Spleen (tissue), 11 donors: ENCODE data around the gene DCBLD1. TPM values are rescaled to one million over a fixed set of nuclear protein-coding genes. Genes with fewer than 3 reads are reported as not detected.

Experiments used
- DNase-seq: peaks from one replicate; pipeline ENCODE4 v3.0.0-alpha.2; 2020
- H3K27ac ChIP-seq, 8 donors: fragments of 200-600 bp; sonication (generic) in 7 of 8; 1 replicate in 4 of 8; 2 replicates in 4 of 8; pipeline versions ENCODE4 v1.5.0 to v1.8.0; 2016 to 2021; ENCODE audit warnings: inconsistent platforms in 4 of 8, mild to moderate bottlenecking in 4 of 8, moderate library complexity in 1 of 8
- H3K27me3 ChIP-seq, 7 donors: fragments of 200-600 bp; sonication (generic) in 6 of 7; replicated peaks in 1 of 7; 1 replicate in 4 of 7; 2 replicates in 3 of 7; pipeline versions ENCODE4 v1.5.0 to v1.8.0; 2016 to 2021; ENCODE audit warnings: inconsistent platforms in 3 of 7, mild to moderate bottlenecking in 1 of 7
- H3K36me3 ChIP-seq, 6 donors: fragments of 200-600 bp; sonication (generic) in 5 of 6; 1 replicate in 4 of 6; 2 replicates in 2 of 6; pipeline versions ENCODE4 v1.5.0 to v1.8.0; 2016 to 2021; ENCODE audit warnings: inconsistent platforms in 2 of 6
- H3K4me1 ChIP-seq, 6 donors: fragments of 200-600 bp; sonication (generic) in 5 of 6; 1 replicate in 3 of 6; 2 replicates in 3 of 6; pipeline versions ENCODE4 v1.5.0 to v1.8.0; 2016 to 2021; ENCODE audit warnings: inconsistent platforms in 3 of 6
- H3K4me3 ChIP-seq, 8 donors: fragments of 200-600 bp; sonication (generic) in 7 of 8; 1 replicate in 4 of 8; 2 replicates in 4 of 8; pipeline versions ENCODE4 v1.5.0 to v1.8.0; 2016 to 2021; ENCODE audit warnings: inconsistent platforms in 4 of 8, mild to moderate bottlenecking in 4 of 8, moderate library complexity in 2 of 8
- H3K9me3 ChIP-seq, 8 donors: fragments of 200-600 bp; sonication (generic) in 7 of 8; 1 replicate in 4 of 8; 2 replicates in 4 of 8; pipeline versions ENCODE4 v1.5.0 to v1.8.0; 2016 to 2021; ENCODE audit warnings: inconsistent platforms in 4 of 8
- CTCF ChIP-seq, 11 experiments: fragments of 200-600 bp in 7 of 11; fragments of 450-650 bp in 4 of 11; sonication (generic) in 4 of 11; IDR thresholded peaks in 8 of 11; conservative IDR thresholded peaks in 3 of 11; 1 replicate in 7 of 11; 2 replicates in 4 of 11; pipeline versions ENCODE4 v1.4.0 to v1.8.0; 2016 to 2021; ENCODE audit warnings: antibody characterized with exemption in 11 of 11, inconsistent platforms in 4 of 11, mild to moderate bottlenecking in 1 of 11
- POLR2A ChIP-seq, 3 donors: fragments of 450-650 bp; IDR thresholded peaks; one replicate each; pipeline ENCODE4 v1.5.1; 2017; ENCODE audit warnings: antibody characterized with exemption in 3 of 3, mild to moderate bottlenecking in 1 of 3
- POLR2AphosphoS5 ChIP-seq, 3 donors: sonication (generic); formaldehyde crosslinking; IDR thresholded peaks; one replicate each; pipeline ENCODE4 v1.5.1; 2017; ENCODE audit warnings: antibody characterized with exemption in 3 of 3
- WGBS, 5 donors: extraction: QIAGEN DNeasy Blood & Tissue Kit in 3 of 5; methylation state at CpG; one replicate each; pipeline versions ENCODE4 v1.1.5 to v1.1.7; 2013 to 2018; 5-methylcytosine and 5-hydroxymethylcytosine counted together
- intact Hi-C: fragments of 100-400 bp; cut with DNase I; formaldehyde crosslinking; loops from one replicate; pipeline ENCODE4 v1.15.0; 2023; ENCODE audit warnings: low total_unique reads
- polyA plus RNA-seq, 3 donors: library from polyadenylated mRNA; stranded (reverse); fragments of 200-250 nt; gene quantifications; one replicate each; pipeline ENCODE4 v1.2.1, GENCODE V29; 2013
- total RNA-seq, 7 donors: library from RNA; depleted of rRNA in 3 of 7; stranded (reverse); fragments of >200 nt in 3 of 7; fragmentation: NEBNext Ultra II Directional in 4 of 7; extraction: Animal tissue kit (Norgen Biotek cat#: 25700) in 4 of 7; gene quantifications; one replicate each; pipeline versions ENCODE4 v1.1.0 to v1.2.1, GENCODE V29; 2016 to 2021
- donor health status: healthy with polysubstance abuse.
- donor health status: DM: no; HTN: no; CAD: no; lungs with moderate emphysema.
- donor health status: DM: no; HTN: no; CAD: no.
- donor health status: Bipolar disorder and iron deficiency.
- donor health status: healthy.
- donor health status: DM: no; HTN: no; CAD: no.
- donor health status: DM: yes; HTN: yes; CAD: no.

The DCBLD1 gene
- total and polyA plus RNA-seq, 10 donors, result 2.0 to 16.7 (median 7.1) TPM

- WGBS, 5 donors, result 0 to 61% (median 60%) methylated on average over 1 of the region's 1 CpG
- TF ChIP-seq POLR2A (IDR thresholded peaks at IDR 0.05) (no peak), POLR2AphosphoS5 (IDR thresholded peaks at IDR 0.05) (no peak), CTCF (IDR thresholded peaks at IDR 0.05 in 8 of 11, conservative IDR thresholded peaks at IDR 0.05 in 3 of 11) (no peak)
- H3K4me3 ChIP-seq, result no peak overlapping the region
- no peaks in the 10 kb centered on the region for H3K27me3 ChIP-seq
- intact Hi-C loops, result no loop called here
- H3K4me1 ChIP-seq, result no peaks in the 10 kb centered on the region
- H3K9me3 ChIP-seq, result no peaks in the 10 kb centered on the region
- H3K36me3 ChIP-seq, result peaks cover 0 to 99% (median 65%) of the 10 kb centered on the region in 6 donors
- no peak for DNase-seq
- H3K27ac ChIP-seq, result no peak overlapping the region
Measured at GRCh38 chr6:117568831-117569410, 86.4 kb downstream of the DCBLD1 start.

DNA sequence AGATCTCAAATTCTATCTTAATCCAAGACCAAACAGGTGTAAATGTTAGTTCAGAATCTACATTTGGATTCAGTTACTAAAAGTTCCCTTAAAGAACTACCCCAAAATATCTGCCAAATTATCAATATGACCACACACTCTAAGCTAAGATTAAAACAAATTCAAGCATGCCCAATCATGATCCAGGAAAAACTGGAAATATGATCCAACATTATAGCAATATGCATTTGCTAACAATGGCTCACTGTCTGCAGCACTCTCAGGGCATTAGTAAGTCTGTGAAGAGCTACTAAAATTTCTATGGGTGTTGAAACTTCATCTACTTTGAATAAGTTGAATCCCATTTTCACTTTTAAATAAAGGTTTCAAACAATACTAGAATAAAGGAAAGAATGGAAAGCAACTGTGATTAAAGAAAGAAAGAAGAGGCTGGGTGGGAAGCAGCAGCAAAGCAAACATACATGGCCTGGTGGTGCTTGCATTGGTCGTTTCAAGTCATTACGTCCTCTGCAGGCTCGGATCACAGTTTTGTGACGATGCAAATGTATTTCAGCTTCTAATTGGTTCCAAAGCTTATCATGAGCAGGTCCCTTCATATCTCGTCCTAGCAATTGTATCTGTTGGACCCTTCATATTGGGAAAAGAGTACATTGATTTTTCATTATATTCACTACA lies 90.7 kb downstream of the DCBLD1 start:
- intact Hi-C loops, result no loop called here
- DNase-seq, result no peak
- H3K9me3 ChIP-seq, result no peaks in the 10 kb centered on the region
- H3K27me3 ChIP-seq, result no peaks in the 10 kb centered on the region
- H3K27ac ChIP-seq, result no peak overlapping the region
- 93 to 97% (median 96%) methylated on average over 5 of the region's 5 CpGs for WGBS, 5 donors
- H3K36me3 ChIP-seq, result peaks cover 0 to 94% (median 42%) of the 10 kb centered on the region in 6 donors
- TF ChIP-seq CTCF (IDR thresholded peaks at IDR 0.05 in 8 of 11, conservative IDR thresholded peaks at IDR 0.05 in 3 of 11) (no peak), POLR2A (IDR thresholded peaks at IDR 0.05) (no peak), POLR2AphosphoS5 (IDR thresholded peaks at IDR 0.05) (no peak)
- H3K4me1 ChIP-seq, result no peaks in the 10 kb centered on the region
- H3K4me3 ChIP-seq, result no peak overlapping the region

GRCh38 chr6:117574198-117574597 lies 91.7 kb downstream of the DCBLD1 start:
- no peak for DNase-seq
- H3K36me3 ChIP-seq, result peaks cover 0 to 91% (median 34%) of the 10 kb centered on the region in 6 donors
- no peak overlapping the region for H3K4me3 ChIP-seq
- TF ChIP-seq CTCF (IDR thresholded peaks at IDR 0.05 in 8 of 11, conservative IDR thresholded peaks at IDR 0.05 in 3 of 11), result no peak
- TF ChIP-seq POLR2AphosphoS5 (IDR thresholded peaks at IDR 0.05), result no peak
- no peak for TF ChIP-seq POLR2A (IDR thresholded peaks at IDR 0.05)
- WGBS, 5 donors, result 90 to 96% (median 93%) methylated on average over 4 of the region's 4 CpGs
- no peaks in the 10 kb centered on the region for H3K9me3 ChIP-seq
- no peaks in the 10 kb centered on the region for H3K27me3 ChIP-seq
- intact Hi-C loops, result no loop called here
- no peaks in the 10 kb centered on the region for H3K4me1 ChIP-seq
- H3K27ac ChIP-seq, result no peak overlapping the region

DNA sequence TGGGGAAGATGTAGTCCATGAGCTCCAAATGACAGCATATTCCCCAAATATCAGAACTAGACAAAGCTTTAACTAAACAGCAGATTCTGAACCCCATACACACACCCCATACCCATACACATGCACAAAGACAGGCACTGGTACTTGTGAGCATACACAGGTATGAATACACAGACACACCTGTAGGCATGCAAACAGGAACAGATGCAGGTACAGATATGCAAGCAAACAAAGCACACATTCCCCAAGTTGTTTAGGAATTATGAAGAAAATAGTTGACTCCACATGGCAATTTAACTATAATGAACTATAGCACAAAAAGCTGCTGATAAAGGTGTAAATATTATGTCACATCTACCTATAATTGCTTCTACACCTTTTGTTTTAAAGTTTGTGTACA lies 103.2 kb downstream of the DCBLD1 start:
- peaks cover 0 to 7% (median 0%) of the 10 kb centered on the region in 6 donors for H3K4me1 ChIP-seq
- no peaks in the 10 kb centered on the region for H3K27me3 ChIP-seq
- no peak for DNase-seq
- H3K9me3 ChIP-seq, result peaks cover 0 to 11% (median 0%) of the 10 kb centered on the region in 8 donors
- H3K4me3 ChIP-seq, result no peak overlapping the region
- TF ChIP-seq POLR2A (IDR thresholded peaks at IDR 0.05) (no peak), POLR2AphosphoS5 (IDR thresholded peaks at IDR 0.05) (no peak)
- intact Hi-C loops, result no loop called here
- H3K27ac ChIP-seq, result no peak overlapping the region
- H3K36me3 ChIP-seq, result peaks cover 0 to 52% (median 15%) of the 10 kb centered on the region in 6 donors
